Fibroblast of villous mesenchyme (primary cell): ENCODE measurements around the gene ZNF784. TPM values are rescaled to one million over a fixed set of nuclear protein-coding genes. Genes with fewer than 3 reads are reported as not detected.
A peak's percentile ranks its signal among the peaks of the same experiment; 100 is the strongest.

Experiments used
- DNase-seq: peaks from one replicate; pipeline ENCODE4 v3.0.0-alpha.2; 2010; ENCODE audit warnings: low read depth
- H3K4me3 ChIP-seq: 2 replicates; pipeline ENCODE4 v1.5.1; 2011; ENCODE audit warnings: low read depth, mild to moderate bottlenecking, low read length
- total RNA-seq: library from RNA; depleted of rRNA; stranded (reverse); fragments of >200 nt; gene quantifications from 2 replicates; pipeline ENCODE4 v1.2.3, GENCODE V29; 2012
- TF ChIP-seq, protein P1 (sequence below): IDR thresholded peaks from 2 replicates; pipeline ENCODE4 v1.5.1; 2012; ENCODE audit warnings: low read depth, mild to moderate bottlenecking, low read length; ENCODE audit not compliant: insufficient read depth

The ZNF784 gene
- total RNA-seq, 1 donor: 5.6 TPM

DNA sequence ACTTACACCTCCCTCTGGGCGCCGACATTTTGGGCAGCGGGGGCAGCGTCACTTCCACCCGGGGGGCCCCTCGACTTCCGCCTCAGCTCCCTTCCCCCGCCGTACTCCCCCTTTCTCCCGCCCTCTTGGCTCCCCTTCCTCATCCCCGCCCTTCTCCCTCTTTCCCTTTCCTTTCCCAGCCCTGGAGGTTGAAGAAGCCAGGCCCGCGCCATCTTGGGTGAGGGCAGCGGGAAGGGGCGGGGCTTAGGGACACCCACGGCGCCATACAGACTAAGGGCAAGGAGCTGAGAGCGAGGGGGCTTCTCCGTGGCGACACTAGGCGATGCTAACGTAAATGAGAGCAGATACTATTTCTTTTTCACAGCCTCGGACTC lies 24.9 kb downstream of the ZNF784 start, which contains the start of gene FIZ1:
Gene FIZ1 (minus strand): TSS at position 50 of the 374 bp plus-strand sequence. CDS start 1,652 bp downstream, outside the sequence.
- peak within 1 kb of the TSS; percentile 93 for H3K4me3 ChIP-seq
- TF ChIP-seq, protein P1, sequence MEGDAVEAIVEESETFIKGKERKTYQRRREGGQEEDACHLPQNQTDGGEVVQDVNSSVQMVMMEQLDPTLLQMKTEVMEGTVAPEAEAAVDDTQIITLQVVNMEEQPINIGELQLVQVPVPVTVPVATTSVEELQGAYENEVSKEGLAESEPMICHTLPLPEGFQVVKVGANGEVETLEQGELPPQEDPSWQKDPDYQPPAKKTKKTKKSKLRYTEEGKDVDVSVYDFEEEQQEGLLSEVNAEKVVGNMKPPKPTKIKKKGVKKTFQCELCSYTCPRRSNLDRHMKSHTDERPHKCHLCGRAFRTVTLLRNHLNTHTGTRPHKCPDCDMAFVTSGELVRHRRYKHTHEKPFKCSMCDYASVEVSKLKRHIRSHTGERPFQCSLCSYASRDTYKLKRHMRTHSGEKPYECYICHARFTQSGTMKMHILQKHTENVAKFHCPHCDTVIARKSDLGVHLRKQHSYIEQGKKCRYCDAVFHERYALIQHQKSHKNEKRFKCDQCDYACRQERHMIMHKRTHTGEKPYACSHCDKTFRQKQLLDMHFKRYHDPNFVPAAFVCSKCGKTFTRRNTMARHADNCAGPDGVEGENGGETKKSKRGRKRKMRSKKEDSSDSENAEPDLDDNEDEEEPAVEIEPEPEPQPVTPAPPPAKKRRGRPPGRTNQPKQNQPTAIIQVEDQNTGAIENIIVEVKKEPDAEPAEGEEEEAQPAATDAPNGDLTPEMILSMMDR: no peak
- peak; percentile 99 for DNase-seq

DNA sequence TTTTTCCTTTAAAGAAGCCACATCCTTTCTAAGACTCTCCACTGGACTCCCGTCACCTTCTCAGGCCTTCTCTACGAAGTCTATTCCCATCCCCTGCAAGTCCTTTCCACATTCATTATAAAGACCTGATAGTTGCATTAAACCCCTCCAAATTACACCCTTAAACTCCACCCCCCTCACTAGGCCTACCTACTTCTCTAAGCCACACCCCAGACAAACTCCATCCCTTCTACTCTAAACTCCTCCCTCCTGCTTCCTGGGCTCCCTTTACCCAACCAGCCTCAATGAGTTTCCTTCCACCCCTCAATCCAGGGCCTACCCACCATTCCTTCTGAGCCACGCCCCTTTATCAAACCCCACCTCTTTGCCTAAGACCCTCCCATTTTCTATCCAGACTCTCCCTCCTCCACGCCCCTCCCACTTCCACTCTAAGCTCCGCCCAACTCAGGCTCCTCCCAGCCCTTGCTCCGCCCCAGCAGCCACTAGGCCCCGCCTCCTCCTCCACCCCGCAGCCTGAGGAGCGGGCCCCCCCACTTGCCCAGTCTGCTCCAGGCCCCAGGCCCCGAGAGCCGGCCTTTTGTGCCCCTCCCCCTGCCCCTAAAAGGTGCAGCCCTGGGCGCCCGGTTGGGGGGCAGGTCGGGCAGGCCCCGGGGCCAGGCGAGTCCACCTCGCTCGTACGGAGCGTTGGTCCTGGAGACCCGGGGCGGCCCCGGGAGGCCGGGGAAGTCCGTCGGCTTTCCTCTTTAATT lies 25.5 kb downstream of the ZNF784 start:
- TF ChIP-seq, protein P1: no peak
- DNase-seq: peak; percentile 98
- H3K4me3 ChIP-seq: peak overlapping the region; percentile 93

DNA sequence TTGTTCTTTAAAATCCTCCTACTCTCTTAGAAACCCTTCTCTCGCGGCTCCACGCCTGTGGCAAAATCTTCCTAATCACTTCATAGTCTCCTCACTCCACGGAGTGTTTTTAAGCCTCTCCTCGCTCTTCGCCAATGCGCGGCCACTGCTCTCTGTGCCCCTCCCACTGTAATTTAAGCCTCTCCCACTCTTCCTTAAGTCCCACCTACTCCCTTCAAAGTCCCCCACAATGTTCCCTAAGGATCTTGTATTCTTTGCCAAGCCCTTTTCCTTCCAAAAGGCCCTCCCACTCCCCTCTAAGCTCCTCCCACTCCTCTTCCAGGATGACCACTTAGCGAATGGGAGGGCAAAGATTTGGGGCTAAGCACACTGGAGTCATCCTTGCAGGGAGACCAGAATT lies 26.3 kb downstream of the ZNF784 start:
- H3K4me3 ChIP-seq: no peak overlapping the region
- TF ChIP-seq, protein P1: no peak

DNA sequence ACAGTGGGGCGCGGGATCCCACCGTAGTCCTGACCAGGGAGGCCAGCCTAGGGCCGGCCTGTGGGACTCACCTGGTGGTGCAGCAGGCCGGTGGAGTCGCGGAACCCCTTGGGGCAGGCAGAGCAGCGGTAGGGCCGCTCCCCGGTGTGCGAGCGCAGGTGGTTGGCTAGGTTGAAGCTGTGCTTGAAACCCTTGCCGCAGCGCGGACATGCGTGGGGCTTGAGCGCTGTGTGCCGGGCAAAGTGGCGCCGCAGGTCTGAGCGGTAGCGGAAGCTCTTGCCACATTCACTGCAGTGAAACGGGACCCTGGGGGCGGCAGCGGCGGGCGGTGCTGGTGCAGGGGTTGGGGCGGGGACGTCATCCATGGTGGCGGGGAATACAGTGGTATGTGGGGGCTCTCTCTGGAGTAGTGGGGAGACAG lies 26.9 kb downstream of the ZNF784 start:
- H3K4me3 ChIP-seq: no peak overlapping the region
- no peak for DNase-seq
- TF ChIP-seq, protein P1: no peak

More for the DNA sequence above, 26.3 kb downstream of the ZNF784 start:
- no peak for DNase-seq

DNA sequence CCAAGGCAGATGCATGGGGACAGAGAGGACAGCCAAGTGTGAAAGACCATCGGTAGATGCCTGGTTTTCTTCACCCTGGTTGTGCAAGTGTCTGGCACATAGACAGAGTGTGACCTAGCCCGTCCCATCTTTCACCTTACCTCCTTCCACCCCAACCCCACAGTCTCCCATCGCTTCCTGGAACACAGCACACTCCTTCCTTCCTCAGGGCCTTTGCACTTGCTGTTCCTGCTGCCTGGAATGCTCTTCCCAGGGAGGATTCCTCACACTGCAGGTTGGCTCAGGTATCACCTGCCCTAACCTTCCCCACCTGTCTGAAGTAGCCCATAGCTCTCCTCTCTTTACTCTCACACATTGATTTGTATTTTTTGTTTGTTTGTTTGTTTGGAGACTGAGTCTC lies 28.1 kb downstream of the ZNF784 start:
- no peak for DNase-seq
- no peak overlapping the region for H3K4me3 ChIP-seq
- TF ChIP-seq, protein P1: no peak

DNA sequence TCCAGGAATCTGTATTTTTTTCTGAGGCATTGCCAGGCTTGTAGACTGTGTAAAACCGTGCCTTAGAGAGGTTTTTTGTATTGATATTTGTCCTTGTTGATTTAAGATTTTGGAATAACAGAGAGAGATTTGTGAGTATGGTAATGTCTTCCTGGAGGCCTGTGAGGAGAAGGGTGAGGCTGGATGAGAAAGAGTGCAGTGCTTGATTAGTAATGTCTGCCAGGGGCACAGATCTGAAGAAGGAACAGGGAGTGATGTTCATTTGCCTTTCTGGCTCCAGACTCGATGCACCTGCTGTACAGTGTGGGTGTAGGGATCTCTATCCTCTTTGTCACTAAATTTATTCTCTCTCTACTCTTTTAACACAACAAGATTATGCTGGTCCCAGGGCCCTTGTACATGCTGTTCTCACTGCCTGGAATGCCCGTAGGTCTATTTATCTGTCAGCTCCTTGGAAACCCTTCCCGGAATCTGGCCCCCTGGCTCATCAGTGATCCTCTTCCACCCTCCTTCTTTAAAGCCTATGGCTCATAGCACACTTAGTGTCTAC lies 29.3 kb downstream of the ZNF784 start:
- TF ChIP-seq, protein P1: no peak
- no peak for DNase-seq
- H3K4me3 ChIP-seq: no peak overlapping the region
